ENCODE measurements around the gene ZMAT3. TPM values are rescaled to one million over a fixed set of nuclear protein-coding genes. Genes with fewer than 3 reads are reported as not detected.

The ZMAT3 gene
- total and polyA plus RNA-seq, 2 of the 8 experiments (the other 6 are each of a cell fraction or from before 2014, with no cell fraction given): 5.0 to 9.2 TPM

GRCh38 chr3:179074656-179075055 lies 3.0 kb upstream of the ZMAT3 start:
- no peak overlapping the region for H2BK120ac ChIP-seq (replicated peaks; ENCODE audit: low read depth, low read length)
- H3K27ac ChIP-seq (ENCODE audit: low read depth, low read length): no peak overlapping the region
- peaks cover 8% of the 10 kb centered on the region for H3K23me2 ChIP-seq (ENCODE audit: low read depth, low read length)
- 94% methylated on average over 3 of the region's 3 CpGs; no CpG with 5 or more reads in 1 of the 2 experiments for WGBS, 2 experiments (ENCODE audit: extremely low coverage in 1 of 2, insufficient coverage in 1 of 2, insufficient read length in 1 of 2, insufficient replicate concordance in 2 of 2, low coverage in 1 of 2, low lambda C conversion rate in 2 of 2, missing lambda C conversion rate in 1 of 2)
- no peak overlapping the region for H4K5ac ChIP-seq (ENCODE audit: insufficient read length, low read depth, low read length)
- H3K79me2 ChIP-seq (ENCODE audit: control insufficient read depth in 1 of 2, insufficient read depth in 2 of 2, low read length in 2 of 2): no peaks in the 10 kb centered on the region
- no peak overlapping the region for H4K91ac ChIP-seq (replicated peaks; ENCODE audit: insufficient read length, low read length)
- H2BK15ac ChIP-seq (ENCODE audit: low read length): no peak overlapping the region
- DNase-seq (ENCODE audit: low read depth in 1 of 2, low spot score in 2 of 2): no peak
- no peak overlapping the region for H3K4me2 ChIP-seq (ENCODE audit: insufficient read depth in 1 of 2, low read depth in 2 of 2, low read length in 2 of 2)
- no peak overlapping the region for H3K14ac ChIP-seq (ENCODE audit: insufficient read length)
- H3K56ac ChIP-seq (replicated peaks; ENCODE audit: insufficient read length, low read depth, low read length): no peak overlapping the region
- peaks cover 0 to 2% (median 0%) of the 10 kb centered on the region in 4 experiments; a peak in 2 of 7 replicates for H3K27me3 ChIP-seq (replicated peaks in 1 of 4; ENCODE audit: control insufficient read depth in 3 of 4, extremely low read depth in 1 of 4, insufficient read depth in 3 of 4, low read length in 3 of 4)
- POLR2A ChIA-PET (ENCODE audit: partially characterized antibody): no interaction called here
- CTCF ChIA-PET (ENCODE audit: partially characterized antibody): interaction anchor here (7.4 kb wide), 1 partner anchor 243 kb away, joined by 81 read pairs; no protein-coding TSS in a partner anchor
- no peak overlapping the region for H3K9ac ChIP-seq (replicated peaks in 1 of 4; ENCODE audit: extremely low read depth in 1 of 4, low read depth in 3 of 4, low read length in 3 of 4)
- H2BK12ac ChIP-seq (ENCODE audit: low read depth, low read length): no peak overlapping the region
- no peak overlapping the region for H2BK20ac ChIP-seq (ENCODE audit: low read length)
- no peak overlapping the region for H3K4ac ChIP-seq (replicated peaks; ENCODE audit: insufficient read length, low read depth, low read length)
- H3K23ac ChIP-seq (ENCODE audit: insufficient read length): no peak overlapping the region
- FAIRE-seq: no peak
- no peak overlapping the region for H4K8ac ChIP-seq (ENCODE audit: extremely low read depth, insufficient read depth, low read length)
- H2AFZ ChIP-seq (ENCODE audit: low read length): no peak overlapping the region
- no peak for TF ChIP-seq HDAC2 (IDR thresholded peaks at IDR 0.05; ENCODE audit: borderline replicate concordance in 1 of 2, low read depth in 2 of 2, low read length in 2 of 2)
- no peak for TF ChIP-seq MAFK (IDR thresholded peaks at IDR 0.05; ENCODE audit: low read depth, low read length)
- no peak for TF ChIP-seq SAP30 (IDR thresholded peaks at IDR 0.05; ENCODE audit: insufficient read depth, insufficient replicate concordance, low read length)
- TF ChIP-seq CBX5 (IDR thresholded peaks at IDR 0.05; ENCODE audit: low read depth, low read length): no peak
- TF ChIP-seq TAF7 (optimal IDR thresholded peaks at IDR 0.05; ENCODE audit: borderline replicate concordance, low read depth, low read length): no peak
- no peak for TF ChIP-seq BRCA1 (IDR thresholded peaks at IDR 0.05; ENCODE audit: low read depth, low read length)
- no peaks in the 10 kb centered on the region for H4K20me1 ChIP-seq (replicated peaks in 1 of 2; ENCODE audit: control insufficient read depth in 1 of 2, insufficient read depth in 2 of 2, low read length in 2 of 2)
- H3K79me1 ChIP-seq (ENCODE audit: low read depth, low read length): no peaks in the 10 kb centered on the region
- no peak overlapping the region for H3K4me3 ChIP-seq (ENCODE audit: extremely low read depth in 1 of 4, insufficient read depth in 2 of 4, low read depth in 3 of 4, low read length in 4 of 4)
- no peak overlapping the region for H2BK5ac ChIP-seq (ENCODE audit: low read depth, low read length)
- no peak overlapping the region for H2AK5ac ChIP-seq (ENCODE audit: low read depth, low read length)
- peaks cover 0 to 7% (median 4%) of the 10 kb centered on the region in 4 experiments; a peak in 3 of 7 replicates for H3K4me1 ChIP-seq (replicated peaks in 1 of 4; ENCODE audit: control insufficient read depth in 3 of 4, insufficient read depth in 4 of 4, low read length in 3 of 4)
- no peaks in the 10 kb centered on the region for H3K36me3 ChIP-seq (ENCODE audit: control insufficient read depth in 2 of 4, insufficient read depth in 4 of 4, low read length in 3 of 4)
- H3K18ac ChIP-seq (ENCODE audit: extremely low read depth, low read length): no peak overlapping the region
- no peaks in the 10 kb centered on the region for H3K9me3 ChIP-seq (ENCODE audit: insufficient read depth in 2 of 2, low read depth in 1 of 2, low read length in 1 of 2)
